GM19455 (cell line): ENCODE data around the gene SMARCA2.

ENCODE experiments used
- ATAC-seq: cut with Tn5 transposase; IDR thresholded peaks from one replicate; pipeline ENCODE4 v1.9.1; 2021; ENCODE audit not compliant: unreplicated experiment

SMARCA2 gene

GRCh38 chr9:2086971-2087370, 71.8 kb downstream of the SMARCA2 start:
- ATAC-seq, result no peak

- ATAC-seq, result peak; percentile 58
Measured at GRCh38 chr9:2087500-2088313, 72.6 kb downstream of the SMARCA2 start.

GRCh38 chr9:2093920-2094597, 78.9 kb downstream of the SMARCA2 start:
- ATAC-seq, result no peak

- ATAC-seq, result no peak
Measured at GRCh38 chr9:2096376-2096970, 81.3 kb downstream of the SMARCA2 start.

- no peak for ATAC-seq
Measured at GRCh38 chr9:2106666-2107065, 91.5 kb downstream of the SMARCA2 start.

GRCh38 chr9:2107906-2108451, 92.8 kb downstream of the SMARCA2 start:
- no peak for ATAC-seq

- no peak for ATAC-seq
Measured at GRCh38 chr9:2109069-2109650, 94.0 kb downstream of the SMARCA2 start.

- no peak for ATAC-seq
Measured at GRCh38 chr9:2110036-2110435, 94.9 kb downstream of the SMARCA2 start.

GRCh38 chr9:2116073-2116472, 100.9 kb downstream of the SMARCA2 start:
- peak; percentile 58 for ATAC-seq

- no peak for ATAC-seq
Measured at GRCh38 chr9:2117527-2117926, 102.4 kb downstream of the SMARCA2 start.

- no peak for ATAC-seq
Measured at GRCh38 chr9:2119566-2119965, 104.4 kb downstream of the SMARCA2 start.

- no peak for ATAC-seq
Measured at GRCh38 chr9:2120926-2121689, 106.0 kb downstream of the SMARCA2 start.

GRCh38 chr9:2122299-2122698, 107.2 kb downstream of the SMARCA2 start:
- no peak for ATAC-seq

GRCh38 chr9:2125906-2126305, 110.8 kb downstream of the SMARCA2 start:
- ATAC-seq, result no peak

- ATAC-seq, result no peak
Measured at GRCh38 chr9:2126331-2126803, 111.2 kb downstream of the SMARCA2 start.

- ATAC-seq, result no peak
Measured at GRCh38 chr9:2127486-2127885, 112.3 kb downstream of the SMARCA2 start.

- no peak for ATAC-seq
Measured at GRCh38 chr9:2128141-2128540, 113.0 kb downstream of the SMARCA2 start.

- ATAC-seq, result no peak
Measured at GRCh38 chr9:2128618-2129017, 113.5 kb downstream of the SMARCA2 start.

- no peak for ATAC-seq
Measured at GRCh38 chr9:2130941-2131340, 115.8 kb downstream of the SMARCA2 start.

GRCh38 chr9:2132484-2133082, 117.4 kb downstream of the SMARCA2 start:
- no peak for ATAC-seq
